ENCODE measurements around the gene CUX1.
"Not testable (repeated sequence)": the region's sequence is repeated elsewhere in the genome, so short reads cannot be mapped to it uniquely, and the experiment has no call there.

CUX1 gene

DNA sequence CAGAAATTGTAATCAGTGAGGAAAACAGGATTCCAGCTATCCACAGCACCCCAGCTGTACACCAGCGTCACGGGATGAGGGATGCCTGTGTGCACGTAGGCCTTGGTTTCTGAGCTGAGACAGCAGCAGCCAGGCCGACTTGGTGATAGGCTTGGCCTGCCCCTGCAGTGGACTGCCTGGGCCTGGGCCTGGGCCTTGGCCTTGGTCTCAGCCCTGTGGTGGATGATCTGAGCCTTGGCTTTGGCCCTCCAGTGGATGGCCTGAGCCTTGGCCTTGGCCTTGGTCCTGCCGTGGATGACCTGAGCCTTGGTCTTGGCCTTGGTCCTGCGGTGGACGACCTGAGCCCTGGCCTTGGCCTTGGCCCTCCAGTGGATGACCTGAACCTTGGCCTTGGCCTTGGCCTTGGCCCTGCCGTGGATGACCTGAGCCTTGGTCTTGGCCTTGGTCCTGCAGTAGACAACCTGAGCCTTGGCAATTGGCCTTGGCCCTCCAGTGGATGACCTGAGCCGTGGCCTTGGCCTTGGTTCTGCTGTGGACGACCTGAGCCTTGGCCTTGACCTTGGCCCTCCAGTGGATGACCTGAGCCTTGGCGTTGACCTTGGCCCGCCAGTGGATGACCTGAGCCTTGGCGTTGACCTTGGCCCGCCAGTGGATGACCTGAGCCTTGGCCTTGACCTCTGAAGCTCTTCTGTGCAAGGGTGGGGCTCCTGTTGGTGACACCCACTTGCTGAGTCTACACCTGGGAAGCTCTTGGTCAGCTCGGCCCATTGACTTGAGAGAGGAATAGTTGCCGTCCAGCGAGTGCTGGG, 93.8 kb downstream of the CUX1 start:
- no peak overlapping the region for H3K4me3 Mint-ChIP-seq

GRCh38 chr7:101911800-101912715, 94.6 kb downstream of the CUX1 start:
- Mint-ChIP-seq H3K27me3 (no peaks in the 10 kb centered on the region), H3K27ac (no peak overlapping the region)

More for the DNA sequence above, 93.8 kb downstream of the CUX1 start:
- Mint-ChIP-seq H3K9me3 (no peaks in the 10 kb centered on the region), H3K27ac (no peak overlapping the region), H3K4me1 (ENCODE audit: low read depth) (peaks cover 12% of the 10 kb centered on the region), H3K27me3 (no peaks in the 10 kb centered on the region), H3K36me3 (ENCODE audit: low read depth) (peaks cover 10% of the 10 kb centered on the region)
- no peak for DNase-seq

DNA sequence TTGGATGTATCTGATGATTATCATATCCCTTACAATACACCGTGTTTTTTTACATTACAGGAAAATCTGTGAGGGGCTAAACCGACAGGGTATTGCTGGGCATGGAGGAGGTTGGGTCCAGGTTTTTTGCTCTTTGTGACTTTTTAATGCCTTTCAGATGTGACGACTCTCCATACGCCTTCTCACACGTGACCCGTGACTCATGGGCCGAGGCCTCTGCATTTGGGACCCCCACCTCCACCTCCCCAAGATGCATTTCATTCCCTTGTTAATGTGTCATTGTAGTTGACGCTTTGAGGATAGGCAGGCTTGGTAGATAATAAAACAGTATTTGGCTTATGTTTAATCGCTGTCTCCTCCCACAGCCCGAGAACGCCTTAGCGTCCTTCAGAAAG, 95.3 kb downstream of the CUX1 start:
- Mint-ChIP-seq H3K4me3 (no peak overlapping the region), H3K36me3 (ENCODE audit: low read depth) (peaks cover 25% of the 10 kb centered on the region), H3K4me1 (ENCODE audit: low read depth) (peaks cover 12% of the 10 kb centered on the region), H3K27ac (no peak overlapping the region), H3K9me3 (no peaks in the 10 kb centered on the region), H3K27me3 (no peaks in the 10 kb centered on the region)
- DNase-seq, result no peak

More at GRCh38 chr7:101911800-101912715, 94.6 kb downstream of the CUX1 start:
- Mint-ChIP-seq H3K9me3 (no peaks in the 10 kb centered on the region), H3K4me1 (ENCODE audit: low read depth) (peaks cover 12% of the 10 kb centered on the region), H3K4me3 (no peak overlapping the region), H3K36me3 (ENCODE audit: low read depth) (peaks cover 18% of the 10 kb centered on the region)
- DNase-seq, result no peak

- Mint-ChIP-seq H3K4me3 (no peak overlapping the region), H3K27ac (no peak overlapping the region), H3K36me3 (ENCODE audit: low read depth) (peaks cover 30% of the 10 kb centered on the region), H3K27me3 (no peaks in the 10 kb centered on the region), H3K4me1 (ENCODE audit: low read depth) (peaks cover 12% of the 10 kb centered on the region), H3K9me3 (no peaks in the 10 kb centered on the region)
- DNase-seq, result no peak
Observed at GRCh38 chr7:101913247-101913721, 95.9 kb downstream of the CUX1 start.

DNA sequence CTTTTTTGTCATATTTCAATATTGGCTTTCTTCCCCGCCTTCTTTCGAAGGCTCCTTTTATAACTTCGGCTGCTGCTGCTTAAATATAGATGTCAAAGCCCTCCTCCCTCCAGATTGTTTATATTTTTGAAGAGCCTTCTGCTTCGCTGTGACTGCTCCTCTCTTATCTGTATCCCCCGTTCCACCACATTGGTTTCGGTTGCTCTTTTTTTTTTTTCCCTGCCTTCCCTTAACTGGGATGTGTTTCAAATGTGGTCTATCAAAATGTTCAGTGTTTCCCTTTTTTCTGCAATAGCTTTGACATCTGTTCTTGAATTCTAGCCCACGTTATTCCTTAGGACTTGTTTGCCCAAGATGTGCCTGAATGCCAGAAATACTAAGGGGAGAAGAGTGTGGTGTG, 96.4 kb downstream of the CUX1 start:
- no peaks in the 10 kb centered on the region for H3K27me3 Mint-ChIP-seq
- H3K4me3 Mint-ChIP-seq, result no peak overlapping the region
- H3K9me3 Mint-ChIP-seq, result no peaks in the 10 kb centered on the region
- peaks cover 12% of the 10 kb centered on the region for H3K4me1 Mint-ChIP-seq (ENCODE audit: low read depth)
- no peak overlapping the region for H3K27ac Mint-ChIP-seq
- peaks cover 35% of the 10 kb centered on the region for H3K36me3 Mint-ChIP-seq (ENCODE audit: low read depth)
- DNase-seq, result no peak

DNA sequence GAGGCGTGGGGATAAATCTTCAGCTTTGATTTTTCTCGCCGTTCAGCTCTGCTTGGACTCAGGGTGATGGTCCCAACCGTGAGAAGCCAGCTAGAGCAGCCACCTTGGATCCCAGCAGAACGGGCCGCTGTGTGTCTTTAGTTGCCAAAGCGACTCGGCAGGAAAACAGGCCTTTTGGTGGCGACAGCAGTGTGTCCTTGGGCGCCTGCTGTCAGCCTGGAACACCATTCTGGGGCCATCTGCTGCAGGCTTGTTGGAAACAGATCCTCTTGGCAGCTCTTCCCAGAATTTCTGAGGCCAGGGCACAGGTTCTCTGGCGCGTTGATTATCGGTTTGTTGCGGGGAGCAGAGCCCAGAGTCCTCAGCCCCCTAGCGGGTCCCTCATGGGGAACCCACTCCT, 97.6 kb downstream of the CUX1 start:
- no peak for DNase-seq
- peaks cover 44% of the 10 kb centered on the region for H3K36me3 Mint-ChIP-seq (ENCODE audit: low read depth)
- peaks cover 12% of the 10 kb centered on the region for H3K4me1 Mint-ChIP-seq (ENCODE audit: low read depth)
- H3K27ac Mint-ChIP-seq, result no peak overlapping the region
- H3K9me3 Mint-ChIP-seq, result no peaks in the 10 kb centered on the region
- H3K27me3 Mint-ChIP-seq, result no peaks in the 10 kb centered on the region
- H3K4me3 Mint-ChIP-seq, result no peak overlapping the region

GRCh38 chr7:101916041-101916800, 98.8 kb downstream of the CUX1 start:
- H3K9me3 Mint-ChIP-seq, result no peaks in the 10 kb centered on the region
- DNase-seq, result no peak
- peaks cover 12% of the 10 kb centered on the region for H3K4me1 Mint-ChIP-seq (ENCODE audit: low read depth)
- no peak overlapping the region for H3K4me3 Mint-ChIP-seq
- H3K27ac Mint-ChIP-seq, result no peak overlapping the region
- peaks cover 44% of the 10 kb centered on the region for H3K36me3 Mint-ChIP-seq (ENCODE audit: low read depth)
- no peaks in the 10 kb centered on the region for H3K27me3 Mint-ChIP-seq

GRCh38 chr7:101916876-101917275, 99.5 kb downstream of the CUX1 start:
- peaks cover 12% of the 10 kb centered on the region for H3K4me1 Mint-ChIP-seq (ENCODE audit: low read depth)
- no peak for DNase-seq
- peaks cover 44% of the 10 kb centered on the region for H3K36me3 Mint-ChIP-seq (ENCODE audit: low read depth)
- H3K27ac Mint-ChIP-seq, result no peak overlapping the region
- H3K9me3 Mint-ChIP-seq, result no peaks in the 10 kb centered on the region
- no peaks in the 10 kb centered on the region for H3K27me3 Mint-ChIP-seq
- no peak overlapping the region for H3K4me3 Mint-ChIP-seq

DNA sequence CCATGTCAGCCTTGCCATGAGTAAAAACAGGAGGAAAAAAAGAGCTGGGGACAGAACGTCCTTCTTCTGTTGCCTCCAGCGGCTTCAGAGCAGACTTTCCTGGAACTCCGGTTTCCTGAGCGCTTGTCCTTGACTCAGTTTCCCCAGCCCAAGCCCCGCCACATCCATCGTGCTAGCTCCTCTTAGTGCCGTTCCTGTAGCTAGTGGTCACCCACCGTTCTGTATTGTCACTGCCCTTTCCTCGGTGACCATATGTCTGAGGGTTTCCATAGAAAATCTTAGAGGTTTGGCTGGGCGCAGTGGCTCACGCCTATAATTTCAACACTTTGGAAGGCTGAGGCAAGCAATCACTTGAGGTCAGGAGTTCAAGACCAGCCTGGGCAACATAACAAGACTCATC, 100.1 kb downstream of the CUX1 start:
- Mint-ChIP-seq H3K4me1 (ENCODE audit: low read depth) (peaks cover 8% of the 10 kb centered on the region), H3K36me3 (ENCODE audit: low read depth) (peaks cover 44% of the 10 kb centered on the region), H3K4me3 (no peak overlapping the region), H3K9me3 (no peaks in the 10 kb centered on the region), H3K27me3 (no peaks in the 10 kb centered on the region), H3K27ac (no peak overlapping the region)
- no peak for DNase-seq

DNA sequence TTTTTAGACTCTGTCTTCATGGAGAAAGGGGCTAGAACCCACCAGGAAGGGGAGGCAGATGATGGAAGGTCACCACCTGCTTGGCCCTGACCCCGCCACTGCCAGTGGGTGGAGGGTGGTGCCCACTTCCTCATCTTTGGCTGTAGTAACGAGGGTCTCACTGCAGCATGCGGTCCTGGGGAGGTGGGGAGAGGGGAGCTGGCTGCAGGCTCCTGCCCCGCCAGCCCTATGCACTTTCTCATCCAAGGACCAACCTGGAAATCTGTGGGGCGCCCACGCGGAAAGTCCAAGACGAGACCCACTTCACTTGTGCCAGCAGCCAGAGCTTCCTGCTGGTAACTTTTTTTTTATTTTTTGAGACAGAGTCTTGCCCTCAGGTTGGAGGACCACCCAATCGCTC, 101.0 kb downstream of the CUX1 start:
- no peak overlapping the region for H3K4me3 Mint-ChIP-seq
- DNase-seq, result no peak
- no peaks in the 10 kb centered on the region for H3K9me3 Mint-ChIP-seq
- peaks cover 9% of the 10 kb centered on the region for H3K4me1 Mint-ChIP-seq (ENCODE audit: low read depth)
- H3K27me3 Mint-ChIP-seq, result no peaks in the 10 kb centered on the region
- peaks cover 44% of the 10 kb centered on the region for H3K36me3 Mint-ChIP-seq (ENCODE audit: low read depth)
- H3K27ac Mint-ChIP-seq, result peak overlapping the region; percentile 18

DNA sequence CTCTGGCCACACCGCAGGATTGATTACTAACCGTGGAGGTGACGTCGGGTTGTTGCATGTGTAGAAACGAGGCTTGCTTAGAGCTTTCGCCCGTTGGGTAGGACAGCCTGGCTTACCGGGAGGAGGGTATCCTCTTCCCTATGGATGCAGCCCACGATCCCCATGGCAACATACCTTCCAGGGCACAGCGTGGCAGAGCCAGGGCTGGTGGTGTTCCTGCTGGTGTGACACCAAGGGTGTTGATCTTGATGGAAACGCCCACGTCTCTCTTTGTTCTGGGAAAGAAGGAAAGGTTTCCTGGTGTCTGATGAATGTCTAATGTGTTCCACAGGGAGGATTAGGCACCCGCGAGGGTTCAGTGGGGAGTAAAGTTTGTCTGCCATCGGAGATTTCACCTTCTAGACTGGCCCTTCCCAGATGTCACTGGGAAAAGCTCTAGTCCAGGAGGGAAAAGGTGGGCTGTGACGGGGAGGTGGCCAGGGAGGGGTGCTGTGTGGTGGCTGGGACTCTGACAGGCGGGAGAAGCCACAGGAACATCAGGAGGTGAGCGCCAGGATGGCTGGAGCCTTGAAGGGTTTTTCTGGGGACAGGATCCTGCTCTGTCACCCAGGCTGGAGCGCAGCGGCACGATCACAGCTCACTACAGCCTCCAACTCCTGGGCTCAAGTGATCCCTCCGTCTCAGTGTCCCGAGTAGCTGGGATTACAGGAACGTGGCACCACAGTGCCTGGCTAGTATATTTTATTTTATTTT, 102.1 kb downstream of the CUX1 start:
- Mint-ChIP-seq H3K36me3 (ENCODE audit: low read depth) (peaks cover 51% of the 10 kb centered on the region), H3K27ac (no peak overlapping the region), H3K27me3 (no peaks in the 10 kb centered on the region), H3K4me3 (no peak overlapping the region), H3K9me3 (no peaks in the 10 kb centered on the region), H3K4me1 (ENCODE audit: low read depth) (peaks cover 14% of the 10 kb centered on the region)
- no peak for DNase-seq

- peaks cover 42% of the 10 kb centered on the region for H3K36me3 Mint-ChIP-seq (ENCODE audit: low read depth)
- no peaks in the 10 kb centered on the region for H3K9me3 Mint-ChIP-seq
- H3K4me1 Mint-ChIP-seq (ENCODE audit: low read depth), result peaks cover 17% of the 10 kb centered on the region
- H3K27ac Mint-ChIP-seq, result no peak overlapping the region
- H3K4me3 Mint-ChIP-seq, result no peak overlapping the region
- DNase-seq, result no peak
- H3K27me3 Mint-ChIP-seq, result no peaks in the 10 kb centered on the region
Observed at GRCh38 chr7:101921061-101921460, 103.6 kb downstream of the CUX1 start.

GRCh38 chr7:101921546-101922489, 104.4 kb downstream of the CUX1 start:
- not testable (repeated sequence) for H3K4me3 Mint-ChIP-seq

More at GRCh38 chr7:101921546-101922489, 104.4 kb downstream of the CUX1 start:
- DNase-seq, H3K9me3 Mint-ChIP-seq, H3K27ac Mint-ChIP-seq, H3K27me3 Mint-ChIP-seq: not testable (repeated sequence)
- Mint-ChIP-seq H3K4me1 (ENCODE audit: low read depth) (peaks cover 17% of the 10 kb centered on the region), H3K36me3 (ENCODE audit: low read depth) (peaks cover 36% of the 10 kb centered on the region)
